AG04450 (cell line): ENCODE measurements around the gene INTS1. TPM values are rescaled to one million over a fixed set of nuclear protein-coding genes. Genes with fewer than 3 reads are reported as not detected.

Experiments used
- CTCF ChIA-PET: fragments of 300-600, 350-600 bp; formaldehyde crosslinking; extraction: SDS; loops from one replicate; lab custom pipeline; 2022; ENCODE audit warnings: antibody characterized with exemption, inconsistent platforms; lab: Charles Lee
- POLR2A ChIA-PET: fragments of 350-600 bp; formaldehyde crosslinking; extraction: SDS; loops from one replicate; lab custom pipeline; 2021; ENCODE audit warnings: antibody characterized with exemption, inconsistent platforms; lab: Yijun Ruan, JAX
- DNase-seq: peaks from one replicate; pipeline ENCODE4 v3.0.0-alpha.2; 2011; ENCODE audit warnings: low read depth, low spot score
- H3K27ac ChIP-seq: one replicate; pipeline ENCODE4 v1.5.1; 2012; ENCODE audit warnings: low read depth, low read length, control low read depth
- H3K27me3 ChIP-seq: one replicate; pipeline ENCODE4 v1.6.0; 2012; ENCODE audit warnings: low read length; ENCODE audit not compliant: control insufficient read depth, insufficient read depth
- H3K4me3 ChIP-seq: 2 replicates; pipeline ENCODE4 v1.5.1; 2011; ENCODE audit warnings: mild to moderate bottlenecking, low read depth, low read length, control low read depth
- H3K9me3 ChIP-seq: 2 replicates; pipeline ENCODE4 v1.5.1; 2012; ENCODE audit warnings: low read length; ENCODE audit not compliant: control insufficient read depth, insufficient read depth
- polyA plus RNA-seq: library from polyadenylated mRNA; depleted of rRNA; stranded (reverse); fragments of >200 nt; gene quantifications from 2 replicates; pipeline ENCODE4 v1.2.3, GENCODE V29; 2011
- TF ChIP-seq, protein P1 (sequence below): IDR thresholded peaks from 2 replicates; pipeline ENCODE4 v1.5.1; 2011; ENCODE audit warnings: low read depth, low read length, control low read depth, inconsistent platforms

The INTS1 gene
- polyA plus RNA-seq, 1 experiment, result 9.0 TPM

DNA sequence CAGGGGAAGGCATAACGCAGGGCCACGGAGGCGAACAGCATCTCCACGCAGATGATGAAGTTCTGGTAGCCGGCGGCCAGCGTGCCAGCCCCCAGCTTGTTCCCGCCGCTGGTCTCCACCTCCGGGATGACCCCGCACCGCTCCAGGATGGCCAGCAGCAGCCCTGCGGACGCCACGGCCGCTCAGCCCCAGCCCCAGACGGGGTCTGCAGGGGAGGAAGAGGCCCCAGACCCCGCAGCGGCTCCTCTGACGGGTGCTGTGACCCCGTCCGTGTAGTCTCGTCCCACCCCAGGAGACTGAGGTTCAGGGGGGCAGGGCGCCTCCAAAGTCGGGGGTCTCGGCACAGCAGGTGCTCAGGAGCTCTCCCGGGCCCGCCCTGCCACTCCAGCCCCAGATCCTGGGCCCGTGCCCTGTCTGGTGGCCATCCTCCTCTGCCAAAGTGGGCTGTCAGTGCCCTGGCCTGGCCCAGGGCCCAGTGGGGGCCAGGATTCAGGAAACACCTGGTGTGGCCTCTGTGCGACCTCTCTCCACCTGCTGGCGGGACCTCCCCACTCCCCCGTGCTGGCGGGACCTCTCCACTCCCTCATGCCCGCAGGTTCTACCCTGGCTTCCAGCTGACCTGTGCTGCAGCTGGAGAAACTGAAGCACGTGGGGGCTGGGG lies 43.7 kb upstream of the INTS1 start:
- ChIA-PET CTCF (no interaction called here), POLR2A (interaction anchor here (1.0 kb wide), 1 partner anchor 11 kb away, joined by 3 read pairs; no protein-coding TSS in a partner anchor)
- H3K27me3 ChIP-seq, result no peaks in the 10 kb centered on the region
- no peak overlapping the region for H3K4me3 ChIP-seq
- no peak for DNase-seq
- H3K9me3 ChIP-seq, result no peaks in the 10 kb centered on the region; the same call in 1 of the 2 replicates
- H3K27ac ChIP-seq, result no peak overlapping the region
- TF ChIP-seq, protein P1, sequence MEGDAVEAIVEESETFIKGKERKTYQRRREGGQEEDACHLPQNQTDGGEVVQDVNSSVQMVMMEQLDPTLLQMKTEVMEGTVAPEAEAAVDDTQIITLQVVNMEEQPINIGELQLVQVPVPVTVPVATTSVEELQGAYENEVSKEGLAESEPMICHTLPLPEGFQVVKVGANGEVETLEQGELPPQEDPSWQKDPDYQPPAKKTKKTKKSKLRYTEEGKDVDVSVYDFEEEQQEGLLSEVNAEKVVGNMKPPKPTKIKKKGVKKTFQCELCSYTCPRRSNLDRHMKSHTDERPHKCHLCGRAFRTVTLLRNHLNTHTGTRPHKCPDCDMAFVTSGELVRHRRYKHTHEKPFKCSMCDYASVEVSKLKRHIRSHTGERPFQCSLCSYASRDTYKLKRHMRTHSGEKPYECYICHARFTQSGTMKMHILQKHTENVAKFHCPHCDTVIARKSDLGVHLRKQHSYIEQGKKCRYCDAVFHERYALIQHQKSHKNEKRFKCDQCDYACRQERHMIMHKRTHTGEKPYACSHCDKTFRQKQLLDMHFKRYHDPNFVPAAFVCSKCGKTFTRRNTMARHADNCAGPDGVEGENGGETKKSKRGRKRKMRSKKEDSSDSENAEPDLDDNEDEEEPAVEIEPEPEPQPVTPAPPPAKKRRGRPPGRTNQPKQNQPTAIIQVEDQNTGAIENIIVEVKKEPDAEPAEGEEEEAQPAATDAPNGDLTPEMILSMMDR, result no peak

DNA sequence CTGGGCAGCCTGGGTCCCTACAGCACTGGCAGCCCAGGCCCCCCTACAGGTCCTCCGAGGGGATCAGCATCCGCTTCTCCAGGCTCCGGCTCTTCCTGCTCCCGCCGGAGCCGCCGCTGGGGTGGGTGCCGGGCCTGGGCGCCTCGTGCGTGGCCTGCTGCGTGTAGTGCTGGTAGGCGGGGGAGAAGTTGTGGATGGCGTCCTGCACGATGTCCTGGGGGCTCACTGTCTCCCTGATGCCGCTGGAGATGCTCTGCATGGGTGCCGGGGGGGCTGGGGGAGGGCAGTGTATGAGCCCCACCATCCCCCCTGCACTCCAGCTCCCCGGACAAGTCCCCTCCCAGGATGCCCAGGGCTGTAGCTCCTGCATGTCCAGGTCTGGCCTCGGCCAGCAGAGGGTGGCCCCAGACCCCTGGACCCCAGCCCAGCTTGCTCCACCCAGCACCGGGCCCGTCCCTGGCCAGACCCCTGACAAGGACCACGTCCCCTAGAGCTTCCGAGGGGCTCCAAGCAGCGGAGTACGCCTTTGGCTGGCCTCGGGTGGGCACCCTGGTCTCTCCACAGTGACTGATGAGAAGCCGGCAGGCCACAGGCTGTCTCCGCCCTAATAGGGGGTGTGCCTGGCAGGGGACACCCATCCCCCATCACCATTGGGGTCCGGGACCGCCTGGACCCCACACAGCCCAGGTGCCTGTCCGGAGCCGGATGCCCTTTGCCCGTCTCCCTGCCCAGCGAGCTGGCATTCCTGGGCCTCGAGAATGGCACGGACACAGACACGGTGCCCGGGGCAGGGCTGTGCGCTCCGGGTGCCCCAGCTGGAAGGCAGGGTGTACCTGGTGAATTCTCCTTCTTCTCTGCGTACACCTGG lies 43.0 kb upstream of the INTS1 start:
- Histone ChIP-seq H3K27me3 (no peaks in the 10 kb centered on the region), H3K9me3 (no peaks in the 10 kb centered on the region; the same call in 1 of the 2 replicates), H3K4me3 (no peak overlapping the region), H3K27ac (no peak overlapping the region)
- CTCF ChIA-PET, result no interaction called here
- POLR2A ChIA-PET, result no interaction called here
- no peak for DNase-seq
- TF ChIP-seq, protein P1, result no peak

DNA sequence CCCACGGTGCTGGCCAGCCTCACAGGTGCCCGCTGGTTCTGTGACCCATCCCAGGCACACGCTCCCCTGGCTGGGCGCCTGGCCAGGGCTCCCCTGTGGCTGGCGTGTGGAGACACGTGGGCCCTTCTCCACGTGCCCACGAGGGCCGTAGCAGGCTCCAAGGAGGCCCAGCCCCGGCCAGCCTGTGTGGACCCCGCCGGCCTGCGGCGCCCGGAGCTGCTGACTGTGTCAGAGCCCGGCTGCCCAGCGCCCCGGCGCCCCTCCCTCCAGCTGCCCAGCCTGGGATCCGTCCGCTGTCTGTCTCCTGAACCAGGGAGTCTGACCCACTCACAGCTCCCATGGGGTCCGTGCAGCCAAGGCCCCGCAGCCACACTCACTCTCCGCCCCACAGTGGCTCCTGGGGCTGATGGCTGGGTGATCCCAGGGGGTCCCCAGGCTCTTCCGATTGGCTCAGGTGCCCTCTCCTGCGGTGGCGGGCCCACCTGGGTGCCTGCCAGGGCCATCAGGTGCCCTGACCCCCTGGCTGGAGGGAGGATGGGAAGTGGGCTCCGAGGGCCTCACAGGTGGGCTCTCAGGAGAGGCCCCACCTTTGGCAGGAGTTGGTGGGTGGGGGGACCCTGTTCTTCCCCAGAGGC lies 42.2 kb upstream of the INTS1 start:
- no peak overlapping the region for H3K4me3 ChIP-seq
- TF ChIP-seq, protein P1, result no peak
- ChIA-PET POLR2A (no interaction called here), CTCF (no interaction called here)
- no peaks in the 10 kb centered on the region; the same call in 1 of the 2 replicates for H3K9me3 ChIP-seq
- no peaks in the 10 kb centered on the region for H3K27me3 ChIP-seq
- no peak for DNase-seq
- H3K27ac ChIP-seq, result no peak overlapping the region

DNA sequence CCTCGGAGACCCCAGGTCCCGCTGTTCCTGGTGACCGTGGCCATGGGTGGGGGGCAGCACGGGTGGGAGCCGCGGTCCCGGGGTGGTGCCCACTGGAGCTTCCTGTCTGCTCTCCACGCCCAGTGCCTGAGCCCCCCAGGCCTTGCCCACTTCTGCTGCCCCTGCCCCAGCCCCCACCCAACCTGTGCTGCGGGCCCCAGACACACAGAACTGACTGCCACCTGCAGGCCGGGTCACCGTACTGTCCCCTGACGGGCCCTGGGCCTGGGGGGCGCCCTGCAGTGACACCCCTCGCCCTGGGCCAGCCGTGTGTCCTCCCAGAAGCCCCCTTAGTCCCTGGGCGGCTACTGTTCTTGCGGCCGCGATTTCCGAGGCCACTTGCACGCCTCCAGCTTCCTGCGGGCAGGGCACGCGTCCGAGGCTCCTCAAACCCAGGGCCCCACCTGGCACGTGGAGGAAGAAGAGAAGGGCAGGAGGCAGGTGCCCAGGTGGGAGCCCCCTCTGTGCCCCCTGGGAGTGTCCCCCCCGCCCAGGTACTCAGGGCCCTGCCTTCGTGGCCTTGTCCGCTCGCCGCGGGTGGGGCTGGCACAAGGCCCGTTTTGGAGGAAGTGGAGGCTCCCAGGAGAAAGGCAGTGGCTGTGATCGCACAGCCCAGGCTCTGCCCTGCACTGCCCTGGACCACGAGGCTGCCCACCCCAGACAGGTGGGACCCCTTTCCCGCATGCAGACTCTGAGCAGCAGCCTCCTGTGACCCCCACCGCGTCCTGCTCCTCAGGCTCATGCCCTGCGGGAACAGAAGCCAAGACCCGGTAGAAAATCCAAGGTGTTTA lies 41.4 kb upstream of the INTS1 start:
- TF ChIP-seq, protein P1, result no peak
- Histone ChIP-seq H3K4me3 (no peak overlapping the region), H3K27ac (no peak overlapping the region), H3K27me3 (no peaks in the 10 kb centered on the region), H3K9me3 (no peaks in the 10 kb centered on the region; the same call in 1 of the 2 replicates)
- POLR2A ChIA-PET, result interaction anchor here (0.6 to 0.8 kb wide), 2 partner anchors 10 to 820 kb away, joined by 3 to 6 read pairs; no protein-coding TSS in a partner anchor
- DNase-seq, result no peak
- CTCF ChIA-PET, result no interaction called here
